Skeletal muscle tissue (tissue), 4 donors: Measurements from ENCODE around the gene ANKRD11. TPM values are rescaled to one million over a fixed set of nuclear protein-coding genes. Genes with fewer than 3 reads are reported as not detected.
"Not testable (repeated sequence)": the region's sequence is repeated elsewhere in the genome, so short reads cannot be mapped to it uniquely, and the experiment has no call there.

Source experiments
- H3K27ac ChIP-seq: one replicate; pipeline ENCODE4 v1.7.0; 2013; ENCODE audit warnings: mild to moderate bottlenecking, low read depth, low read length, inconsistent platforms
- H3K27me3 ChIP-seq, 3 donors: one replicate each; pipeline ENCODE4 v1.7.0; 2013; ENCODE audit warnings: low read length in 3 of 3; ENCODE audit not compliant: control insufficient read depth in 3 of 3, insufficient read depth in 3 of 3
- H3K36me3 ChIP-seq, 3 donors: one replicate each; pipeline ENCODE4 v1.7.0; 2013; ENCODE audit warnings: low read length in 3 of 3; ENCODE audit not compliant: control insufficient read depth in 3 of 3, insufficient read depth in 3 of 3
- H3K4me1 ChIP-seq, 3 donors: one replicate each; pipeline ENCODE4 v1.7.0; 2013; ENCODE audit warnings: low read length in 3 of 3, mild to moderate bottlenecking in 3 of 3; ENCODE audit not compliant: control insufficient read depth in 3 of 3, insufficient read depth in 3 of 3
- H3K4me3 ChIP-seq, 3 donors: one replicate each; pipeline ENCODE4 v1.7.0; 2013; ENCODE audit warnings: low read length in 3 of 3
- H3K9ac ChIP-seq, 3 donors: one replicate each; pipeline ENCODE4 v1.7.0; 2013; ENCODE audit warnings: low read length in 3 of 3, mild to moderate bottlenecking in 3 of 3, moderate library complexity in 2 of 3, low read depth in 1 of 3
- H3K9me3 ChIP-seq, 3 donors: one replicate each; pipeline ENCODE4 v1.7.0; 2013; ENCODE audit warnings: low read length in 3 of 3; ENCODE audit not compliant: control insufficient read depth in 3 of 3
- total RNA-seq: library from RNA; depleted of rRNA; stranded (reverse); fragments of >200 nt; gene quantifications from one replicate; pipeline ENCODE4 v1.2.3, GENCODE V29; 2014
- donor health status: Osteomylitis.

ANKRD11 gene
- total RNA-seq, 1 donor from 2014 or later = 21.4 TPM

DNA sequence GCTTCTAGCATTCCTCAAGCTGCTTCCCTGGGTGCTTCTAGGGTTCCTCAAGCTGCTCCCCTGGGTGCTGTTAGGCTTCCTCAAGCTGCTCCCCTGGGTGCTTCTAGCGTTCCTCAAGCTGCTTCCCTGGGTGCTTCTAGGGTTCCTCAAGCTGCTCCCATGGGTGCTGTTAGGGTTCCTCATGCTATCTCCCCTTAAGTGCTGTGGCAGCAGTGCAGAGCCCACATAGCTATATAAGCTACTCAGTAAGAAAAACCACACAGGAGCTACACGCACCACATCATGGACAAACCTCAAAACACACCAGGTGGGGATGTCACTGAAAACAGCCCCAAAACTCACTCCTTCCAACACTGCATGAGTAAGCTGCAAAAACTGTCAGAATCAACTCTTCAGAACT, 35.2 kb downstream of the ANKRD11 start:
- Histone ChIP-seq H3K9me3 (no peaks in the 10 kb centered on the region), H3K4me1 (peaks cover 25 to 45% (median 28%) of the 10 kb centered on the region in 3 donors), H3K4me3 (no peak overlapping the region), H3K27ac (no peak overlapping the region), H3K36me3 (no peaks in the 10 kb centered on the region), H3K9ac (no peak overlapping the region), H3K27me3 (no peaks in the 10 kb centered on the region)

DNA sequence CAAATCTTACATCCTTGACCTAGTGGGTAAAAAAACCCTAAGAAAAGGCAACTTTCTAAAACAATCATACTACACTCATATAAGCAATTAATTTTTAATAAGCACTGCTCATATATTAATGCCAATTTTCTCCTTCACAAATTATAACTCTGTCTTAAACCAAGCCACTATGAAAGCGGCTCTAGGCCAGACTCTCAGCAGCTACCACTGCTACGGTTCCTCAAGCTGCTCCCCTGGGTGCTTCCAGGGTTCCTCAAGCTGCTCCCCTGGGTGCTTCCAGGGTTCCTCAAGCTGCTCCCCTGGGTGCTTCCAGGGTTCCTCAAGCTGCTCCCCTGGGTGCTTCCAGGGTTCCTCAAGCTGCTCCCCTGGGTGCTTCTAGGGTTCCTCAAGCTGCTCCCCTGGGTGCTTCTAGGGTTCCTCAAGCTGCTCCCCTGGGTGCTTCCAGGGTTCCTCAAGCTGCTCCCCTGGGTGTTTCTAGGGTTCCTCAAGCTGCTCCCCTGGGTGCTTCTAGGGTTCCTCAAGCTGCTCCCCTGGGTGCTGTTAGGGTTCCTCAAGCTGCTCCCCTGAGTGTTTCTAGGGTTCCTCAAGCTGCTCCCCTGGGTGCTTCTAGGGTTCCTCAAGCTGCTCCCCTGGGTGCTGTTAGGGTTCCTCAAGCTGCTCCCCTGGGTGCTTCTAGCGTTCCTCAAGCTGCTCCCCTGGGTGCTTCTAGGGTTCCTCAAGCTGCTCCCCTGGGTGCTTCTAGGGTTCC, 35.8 kb downstream of the ANKRD11 start:
- H3K4me3 ChIP-seq, H3K9ac ChIP-seq, H3K9me3 ChIP-seq, H3K27me3 ChIP-seq, H3K36me3 ChIP-seq: not testable (repeated sequence)
- H3K27ac ChIP-seq = peak overlapping the region; percentile 9
- peaks cover 26 to 51% (median 33%) of the 10 kb centered on the region in 3 donors for H3K4me1 ChIP-seq

DNA sequence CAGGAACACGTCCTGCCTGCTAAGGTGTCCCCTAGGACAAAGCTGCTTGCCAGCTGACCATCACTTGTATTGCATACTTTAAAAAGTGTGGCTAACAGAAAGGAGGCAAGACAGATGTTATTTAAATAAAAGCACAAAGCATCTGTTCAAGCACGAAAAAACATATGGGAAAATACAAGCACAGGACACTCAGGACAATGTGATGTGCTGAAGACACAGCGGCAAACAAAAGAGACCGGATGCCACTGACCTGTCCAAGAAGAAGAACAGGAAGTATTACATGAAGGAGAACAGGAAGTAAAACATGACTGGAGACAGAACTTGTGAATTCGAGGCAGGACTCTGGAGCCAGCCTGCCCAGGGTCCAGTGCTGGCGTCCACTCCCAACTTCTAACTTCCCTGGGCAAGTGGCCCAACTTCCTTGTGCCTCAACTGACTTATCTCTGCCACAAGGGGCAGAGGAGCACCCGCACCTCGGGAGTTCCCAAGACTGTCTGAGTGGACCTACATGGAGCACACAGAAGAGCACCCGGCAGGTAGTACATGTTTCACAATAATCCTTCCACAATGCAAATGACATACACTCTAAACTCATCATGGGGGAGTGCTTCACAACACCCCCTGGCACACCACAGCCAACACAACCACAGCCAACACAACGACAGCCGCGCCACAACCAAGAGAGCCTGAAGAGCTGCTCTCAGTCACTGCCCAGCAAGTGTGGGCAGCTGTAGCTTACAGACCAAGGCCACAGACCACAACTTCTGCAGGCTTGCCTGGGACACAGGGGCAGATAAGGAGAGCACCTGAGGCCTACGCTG, 36.6 kb downstream of the ANKRD11 start:
- no peak overlapping the region for H3K9ac ChIP-seq
- no peak overlapping the region for H3K4me3 ChIP-seq
- peaks cover 26 to 47% (median 34%) of the 10 kb centered on the region in 3 donors for H3K4me1 ChIP-seq
- H3K9me3 ChIP-seq = no peaks in the 10 kb centered on the region
- H3K27ac ChIP-seq = peak overlapping the region; percentile 9
- no peaks in the 10 kb centered on the region for H3K36me3 ChIP-seq
- no peaks in the 10 kb centered on the region for H3K27me3 ChIP-seq

DNA sequence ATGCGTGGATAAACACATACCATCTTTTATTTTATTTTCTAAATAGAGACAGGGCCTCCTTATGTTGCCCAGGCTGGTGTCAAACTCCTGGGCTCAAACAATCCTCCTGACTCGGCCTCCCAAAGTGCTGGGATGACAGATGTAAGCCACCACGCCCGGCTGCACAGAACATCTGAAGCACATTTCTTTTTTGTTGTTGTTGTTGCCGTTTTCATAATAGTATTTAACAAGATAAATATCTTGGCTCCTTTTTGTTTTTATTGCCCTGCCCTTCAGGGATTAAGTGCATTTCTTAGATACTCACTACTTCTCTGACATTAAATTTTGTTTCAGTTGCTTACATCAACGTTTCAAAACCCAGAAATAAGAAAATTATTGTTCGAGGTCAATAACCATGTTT, 37.4 kb downstream of the ANKRD11 start:
- Histone ChIP-seq H3K4me3 (no peak overlapping the region), H3K27me3 (no peaks in the 10 kb centered on the region), H3K36me3 (no peaks in the 10 kb centered on the region), H3K9ac (no peak overlapping the region), H3K27ac (no peak overlapping the region), H3K4me1 (peaks cover 30 to 47% (median 36%) of the 10 kb centered on the region in 3 donors), H3K9me3 (no peaks in the 10 kb centered on the region)

DNA sequence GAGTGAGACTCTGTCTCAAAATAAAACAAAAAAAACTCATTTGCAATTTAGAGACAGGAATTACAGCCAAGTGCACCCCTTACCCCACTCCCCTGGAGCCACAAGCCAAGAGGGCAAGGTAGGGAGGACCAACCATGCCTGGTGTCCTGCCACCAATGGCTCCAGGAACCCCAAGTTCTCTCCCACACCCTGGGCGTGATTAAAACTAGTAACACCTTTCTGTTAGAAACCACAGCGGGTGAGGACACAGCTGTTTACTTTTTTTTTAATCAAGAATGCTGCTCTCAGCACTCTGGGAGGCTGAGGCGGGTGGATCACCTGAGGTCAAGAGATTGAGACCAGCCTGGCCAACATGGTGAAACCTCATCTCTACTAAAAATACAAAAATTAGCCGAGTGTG, 38.1 kb downstream of the ANKRD11 start:
- Histone ChIP-seq H3K4me1 (peaks cover 31 to 53% (median 38%) of the 10 kb centered on the region in 3 donors), H3K9me3 (no peaks in the 10 kb centered on the region), H3K27me3 (no peaks in the 10 kb centered on the region)

DNA sequence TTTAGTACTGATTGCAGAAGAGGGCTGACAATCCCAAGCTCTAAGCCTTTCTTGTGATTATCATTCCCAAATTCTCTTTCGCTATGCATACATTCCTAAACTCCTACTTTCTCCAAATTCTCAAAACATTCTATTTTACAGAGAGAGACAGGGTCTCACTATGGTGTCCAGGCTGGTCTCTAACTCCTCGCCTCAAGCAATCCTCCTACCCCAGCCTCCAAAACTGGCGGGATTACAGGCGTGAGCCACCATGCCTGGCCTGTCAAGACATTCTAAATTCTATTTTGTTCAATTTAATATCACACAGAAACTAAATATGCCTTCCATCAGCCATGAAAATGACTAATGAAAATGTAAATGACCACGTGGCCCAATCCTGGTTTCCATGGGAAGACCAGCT, 39.8 kb downstream of the ANKRD11 start:
- no peak overlapping the region for H3K27ac ChIP-seq
- H3K9ac ChIP-seq = no peak overlapping the region
- H3K36me3 ChIP-seq = no peaks in the 10 kb centered on the region
- H3K27me3 ChIP-seq = no peaks in the 10 kb centered on the region
- no peaks in the 10 kb centered on the region for H3K9me3 ChIP-seq
- peaks cover 43 to 58% (median 52%) of the 10 kb centered on the region in 3 donors for H3K4me1 ChIP-seq
- no peak overlapping the region for H3K4me3 ChIP-seq

More for the DNA sequence above, 38.1 kb downstream of the ANKRD11 start:
- Histone ChIP-seq H3K36me3 (no peaks in the 10 kb centered on the region), H3K9ac (no peak overlapping the region), H3K4me3 (no peak overlapping the region), H3K27ac (no peak overlapping the region)

DNA sequence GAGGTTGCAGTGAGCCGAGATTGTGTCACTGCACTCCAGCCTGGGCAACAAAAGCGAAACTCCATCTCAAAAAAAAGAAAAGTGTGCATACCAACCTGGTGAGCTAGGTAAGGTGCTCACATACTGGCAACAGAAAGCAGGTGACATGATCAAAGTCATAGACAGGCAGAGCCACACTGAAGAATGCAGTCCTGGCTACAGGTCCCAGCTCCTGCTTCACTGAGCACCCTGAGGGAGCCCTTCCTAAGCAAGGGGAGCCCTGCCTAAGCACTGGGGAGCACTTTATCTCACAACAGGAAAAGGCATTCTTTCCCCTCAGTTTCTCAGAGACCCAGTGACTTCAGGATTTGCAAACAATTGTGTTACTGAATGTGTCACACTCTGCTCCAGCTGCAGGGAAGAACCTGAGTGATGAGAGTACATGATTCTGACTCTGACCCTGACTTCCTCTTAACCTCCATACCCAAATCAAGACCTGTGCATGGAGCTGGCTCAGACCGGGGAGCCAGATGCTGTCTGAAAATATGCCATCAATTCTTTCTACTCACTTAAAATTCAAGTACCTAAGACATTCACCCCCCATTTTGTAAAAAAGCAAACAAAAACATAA, 40.5 kb downstream of the ANKRD11 start:
- Histone ChIP-seq H3K4me1 (peaks cover 43 to 59% (median 55%) of the 10 kb centered on the region in 3 donors), H3K4me3 (no peak overlapping the region), H3K9me3 (no peaks in the 10 kb centered on the region), H3K27ac (no peak overlapping the region), H3K27me3 (no peaks in the 10 kb centered on the region), H3K9ac (no peak overlapping the region), H3K36me3 (no peaks in the 10 kb centered on the region)

DNA sequence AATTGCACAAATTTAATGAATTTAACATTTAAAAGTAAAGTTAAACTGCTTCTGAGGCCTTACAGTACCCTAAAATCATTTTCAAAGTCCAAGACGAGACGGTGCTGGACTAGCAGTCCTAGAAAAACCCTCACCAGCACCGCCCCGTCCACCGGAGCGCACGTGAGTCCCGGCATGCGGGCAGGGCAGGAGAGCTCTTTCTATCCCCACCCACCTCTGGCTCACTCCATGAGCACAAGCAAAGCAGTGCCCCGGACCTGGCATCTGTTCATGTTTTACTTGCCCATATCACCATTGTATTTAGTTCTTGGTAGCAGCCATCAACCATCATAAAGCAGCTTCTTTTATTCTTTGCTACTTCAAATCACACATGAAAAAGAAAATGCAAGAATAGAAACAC, 41.7 kb downstream of the ANKRD11 start:
- H3K36me3 ChIP-seq = no peaks in the 10 kb centered on the region
- peaks cover 48 to 62% (median 60%) of the 10 kb centered on the region in 3 donors for H3K4me1 ChIP-seq
- H3K27ac ChIP-seq = no peak overlapping the region
- H3K9me3 ChIP-seq = no peaks in the 10 kb centered on the region
- H3K4me3 ChIP-seq = no peak overlapping the region
- H3K9ac ChIP-seq = no peak overlapping the region
- H3K27me3 ChIP-seq = no peaks in the 10 kb centered on the region

DNA sequence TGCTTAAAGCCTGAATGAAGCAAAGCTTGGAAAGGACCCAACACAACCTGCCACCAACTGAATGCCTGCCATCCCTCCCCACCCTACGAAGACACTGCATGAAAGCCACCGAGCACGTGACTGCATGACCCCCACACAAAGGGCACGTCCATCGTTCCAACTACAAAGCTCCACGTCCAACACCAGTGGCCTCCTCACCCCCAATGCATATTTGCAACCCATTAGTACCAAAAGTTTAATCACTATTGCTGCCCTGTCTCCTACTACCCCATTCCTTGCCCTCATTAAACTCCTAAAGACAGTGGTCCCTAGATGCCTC, 43.4 kb downstream of the ANKRD11 start:
- H3K9me3 ChIP-seq = no peaks in the 10 kb centered on the region
- no peaks in the 10 kb centered on the region for H3K36me3 ChIP-seq
- peaks cover 56 to 67% (median 65%) of the 10 kb centered on the region in 3 donors for H3K4me1 ChIP-seq
- no peaks in the 10 kb centered on the region for H3K27me3 ChIP-seq
- peak overlapping the region in 2 of 3 donors; percentile 27 to 54 for H3K9ac ChIP-seq
- H3K4me3 ChIP-seq = peak overlapping the region in 2 of 3 donors; percentile 13 to 29
- no peak overlapping the region for H3K27ac ChIP-seq
